NT2/D1 (cell line): ENCODE data around the gene PLAA.

Experiments
- DNase-seq: peaks from one replicate; pipeline ENCODE4 v3.0.0-alpha.2; 2011; ENCODE audit warnings: low read depth, low spot score
- H3K27me3 ChIP-seq: 2 replicates; pipeline ENCODE4 v1.6.0; 2011; ENCODE audit warnings: mild to moderate bottlenecking; ENCODE audit not compliant: insufficient read length, insufficient read depth
- H3K36me3 ChIP-seq: 2 replicates; pipeline ENCODE4 v1.6.1; 2011; ENCODE audit warnings: mild to moderate bottlenecking, low read length, mixed read lengths; ENCODE audit not compliant: insufficient read depth, insufficient read length
- H3K4me1 ChIP-seq: 2 replicates; pipeline ENCODE4 v1.5.1; 2011; ENCODE audit not compliant: insufficient read depth, insufficient read length
- H3K4me3 ChIP-seq: 2 replicates; pipeline ENCODE4 v1.5.1; 2011; ENCODE audit warnings: low read depth; ENCODE audit not compliant: insufficient read length
- H3K9ac ChIP-seq: 2 replicates; pipeline ENCODE4 v1.6.0; 2011; ENCODE audit warnings: low read depth; ENCODE audit not compliant: insufficient read length
- H3K9me3 ChIP-seq: 2 replicates; pipeline ENCODE4 v1.5.1; 2011; ENCODE audit warnings: mild to moderate bottlenecking, low read length; ENCODE audit not compliant: insufficient read depth
- SUZ12 ChIP-seq: IDR thresholded peaks from 2 replicates; pipeline ENCODE4 v1.6.1; 2011; ENCODE audit not compliant: insufficient read length, insufficient read depth; ENCODE audit errors: extremely low read depth
- YY1 ChIP-seq: IDR thresholded peaks from 2 replicates; pipeline ENCODE4 v1.6.1; 2011; ENCODE audit not compliant: insufficient read length, insufficient read depth
- ZNF274 ChIP-seq: IDR thresholded peaks from 2 replicates; pipeline ENCODE4 v1.6.1; 2011; ENCODE audit warnings: mild to moderate bottlenecking, low read depth, low read length

PLAA gene

DNA sequence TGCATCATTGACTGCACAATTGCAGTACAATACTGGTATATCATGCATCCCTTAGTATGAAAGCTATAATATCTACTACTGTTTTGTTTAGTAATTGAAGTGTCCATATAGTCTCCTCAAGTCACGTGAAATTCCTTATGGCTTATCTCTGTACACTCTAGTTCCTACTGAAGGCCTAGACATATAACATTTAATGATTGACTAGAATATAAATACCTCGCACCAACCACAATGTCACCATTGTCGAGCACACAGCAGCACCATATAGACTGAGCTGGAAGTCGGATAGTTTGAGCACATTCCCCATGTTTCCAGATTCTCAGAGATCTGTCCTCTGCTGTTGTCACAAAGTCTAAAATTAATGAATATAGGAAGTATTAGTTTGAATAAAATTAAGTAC is 21.4 kb downstream of the PLAA start:
- Histone ChIP-seq H3K9me3 (no peaks in the 10 kb centered on the region), H3K9ac (no peak overlapping the region), H3K4me3 (no peak overlapping the region), H3K36me3 (peaks cover 90% of the 10 kb centered on the region), H3K4me1 (no peaks in the 10 kb centered on the region), H3K27me3 (no peaks in the 10 kb centered on the region)
- TF ChIP-seq YY1 (no peak), ZNF274 (no peak), SUZ12 (no peak)
- no peak for DNase-seq

DNA sequence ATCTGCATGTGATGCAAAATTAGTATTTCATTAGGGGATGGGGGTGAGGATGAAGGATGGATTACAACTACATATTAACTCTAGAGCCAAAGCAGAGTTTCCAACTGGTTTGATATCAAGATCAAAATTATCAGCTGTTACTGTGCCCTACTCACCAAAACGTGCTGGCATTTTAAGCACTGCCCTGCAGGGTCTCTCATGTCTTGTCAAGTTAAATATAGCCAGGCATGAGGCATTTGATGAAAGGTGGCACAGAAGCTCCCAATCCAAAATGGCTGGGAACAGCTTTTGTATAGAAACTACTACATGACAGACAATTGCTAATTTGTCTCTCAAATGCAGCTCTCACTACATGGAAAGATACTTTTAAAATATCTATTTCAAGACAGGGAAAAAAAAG is 27.3 kb downstream of the PLAA start:
- Histone ChIP-seq H3K27me3 (no peaks in the 10 kb centered on the region), H3K36me3 (peaks cover 96% of the 10 kb centered on the region), H3K9me3 (no peaks in the 10 kb centered on the region), H3K4me1 (no peaks in the 10 kb centered on the region), H3K9ac (no peak overlapping the region), H3K4me3 (no peak overlapping the region)
- TF ChIP-seq ZNF274 (no peak), SUZ12 (no peak), YY1 (no peak)
- DNase-seq = no peak

DNA sequence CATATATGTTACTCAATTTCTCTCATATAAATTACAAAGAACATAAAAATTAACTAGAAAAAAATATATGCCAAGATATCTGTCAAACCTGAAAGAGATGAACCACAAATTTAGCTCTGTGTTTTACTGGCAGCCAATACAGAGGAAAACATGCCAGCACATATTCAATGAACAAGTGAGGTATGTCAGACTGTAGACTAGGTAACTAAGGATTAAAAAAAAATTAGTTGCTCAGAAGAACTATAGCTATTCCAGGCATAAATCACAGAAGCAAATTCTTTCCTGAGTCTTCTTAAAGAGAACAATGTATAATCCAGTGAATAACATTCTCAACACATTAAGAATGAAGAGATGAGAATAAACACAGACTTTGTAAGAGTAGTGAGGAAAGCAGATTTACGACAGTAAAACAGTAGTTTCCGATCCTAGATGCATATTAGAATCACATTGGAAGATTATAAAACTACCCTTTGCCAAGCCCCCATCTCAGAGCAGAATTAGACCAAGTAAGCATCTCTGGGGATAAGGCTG is 33.8 kb downstream of the PLAA start:
- H3K9ac ChIP-seq = no peak overlapping the region
- H3K9me3 ChIP-seq = no peaks in the 10 kb centered on the region
- peaks cover 82% of the 10 kb centered on the region for H3K36me3 ChIP-seq

GRCh38 chr9:26904671-26905070 is 42.4 kb downstream of the PLAA start:
- TF ChIP-seq SUZ12 = no peak
- no peak for TF ChIP-seq ZNF274
- no peak for TF ChIP-seq YY1
- Histone ChIP-seq H3K4me3 (no peak overlapping the region), H3K9ac (no peak overlapping the region), H3K9me3 (no peaks in the 10 kb centered on the region), H3K36me3 (peaks cover 58% of the 10 kb centered on the region), H3K4me1 (no peaks in the 10 kb centered on the region), H3K27me3 (no peaks in the 10 kb centered on the region)
- DNase-seq = no peak

More for the DNA sequence above, 33.8 kb downstream of the PLAA start:
- no peak for DNase-seq
- Histone ChIP-seq H3K27me3 (no peaks in the 10 kb centered on the region), H3K4me1 (no peaks in the 10 kb centered on the region), H3K4me3 (no peak overlapping the region)
- TF ChIP-seq SUZ12 (no peak), ZNF274 (no peak), YY1 (no peak)

- Histone ChIP-seq H3K27me3 (no peaks in the 10 kb centered on the region), H3K9ac (no peak overlapping the region), H3K36me3 (peaks cover 52% of the 10 kb centered on the region), H3K4me3 (no peak overlapping the region), H3K9me3 (no peaks in the 10 kb centered on the region), H3K4me1 (no peaks in the 10 kb centered on the region)
- TF ChIP-seq ZNF274 = no peak
- DNase-seq = no peak
Measured at GRCh38 chr9:26904070-26904469, 43.0 kb downstream of the PLAA start.

GRCh38 chr9:26893030-26893676 is 53.9 kb downstream of the PLAA start:
- no peak for DNase-seq
- Histone ChIP-seq H3K4me1 (no peaks in the 10 kb centered on the region), H3K9ac (peak overlapping the region; percentile 89), H3K27me3 (no peaks in the 10 kb centered on the region), H3K9me3 (peaks cover 11% of the 10 kb centered on the region; the same call in 1 of the 2 replicates), H3K36me3 (no peaks in the 10 kb centered on the region), H3K4me3 (peak overlapping the region; percentile 94)
- no peak for TF ChIP-seq SUZ12
- TF ChIP-seq YY1 = no peak
- no peak for TF ChIP-seq ZNF274

- H3K4me1 ChIP-seq = no peaks in the 10 kb centered on the region
- peak; percentile 87 for DNase-seq
- H3K9me3 ChIP-seq = peaks cover 11% of the 10 kb centered on the region; the same call in 1 of the 2 replicates
- H3K9ac ChIP-seq = peak within 1 kb of the TSS; percentile 89
- H3K27me3 ChIP-seq = no peaks in the 10 kb centered on the region
- TF ChIP-seq SUZ12 = no peak
- H3K4me3 ChIP-seq = peak within 1 kb of the TSS; percentile 94
- H3K36me3 ChIP-seq = peaks cover 2% of the 10 kb centered on the region
Measured at GRCh38 chr9:26892251-26893029, 54.6 kb downstream of the PLAA start, which contains the start of gene CAAP1. CAAP1 (minus strand) TSS chr9:26892802; CDS start chr9:26892715, 87 bp downstream.
